GM21825 (cell line): ENCODE measurements around the gene PRIMPOL.
"Not testable (repeated sequence)": the region's sequence is repeated elsewhere in the genome, so short reads cannot be mapped to it uniquely, and the experiment has no call there.

ENCODE experiments used
- ATAC-seq: cut with Tn5 transposase; IDR thresholded peaks from one replicate; pipeline ENCODE4 v1.9.1; 2021; ENCODE audit warnings: mild to moderate bottlenecking, moderate library complexity; ENCODE audit not compliant: unreplicated experiment

Gene PRIMPOL, protein sequence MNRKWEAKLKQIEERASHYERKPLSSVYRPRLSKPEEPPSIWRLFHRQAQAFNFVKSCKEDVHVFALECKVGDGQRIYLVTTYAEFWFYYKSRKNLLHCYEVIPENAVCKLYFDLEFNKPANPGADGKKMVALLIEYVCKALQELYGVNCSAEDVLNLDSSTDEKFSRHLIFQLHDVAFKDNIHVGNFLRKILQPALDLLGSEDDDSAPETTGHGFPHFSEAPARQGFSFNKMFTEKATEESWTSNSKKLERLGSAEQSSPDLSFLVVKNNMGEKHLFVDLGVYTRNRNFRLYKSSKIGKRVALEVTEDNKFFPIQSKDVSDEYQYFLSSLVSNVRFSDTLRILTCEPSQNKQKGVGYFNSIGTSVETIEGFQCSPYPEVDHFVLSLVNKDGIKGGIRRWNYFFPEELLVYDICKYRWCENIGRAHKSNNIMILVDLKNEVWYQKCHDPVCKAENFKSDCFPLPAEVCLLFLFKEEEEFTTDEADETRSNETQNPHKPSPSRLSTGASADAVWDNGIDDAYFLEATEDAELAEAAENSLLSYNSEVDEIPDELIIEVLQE

DNA sequence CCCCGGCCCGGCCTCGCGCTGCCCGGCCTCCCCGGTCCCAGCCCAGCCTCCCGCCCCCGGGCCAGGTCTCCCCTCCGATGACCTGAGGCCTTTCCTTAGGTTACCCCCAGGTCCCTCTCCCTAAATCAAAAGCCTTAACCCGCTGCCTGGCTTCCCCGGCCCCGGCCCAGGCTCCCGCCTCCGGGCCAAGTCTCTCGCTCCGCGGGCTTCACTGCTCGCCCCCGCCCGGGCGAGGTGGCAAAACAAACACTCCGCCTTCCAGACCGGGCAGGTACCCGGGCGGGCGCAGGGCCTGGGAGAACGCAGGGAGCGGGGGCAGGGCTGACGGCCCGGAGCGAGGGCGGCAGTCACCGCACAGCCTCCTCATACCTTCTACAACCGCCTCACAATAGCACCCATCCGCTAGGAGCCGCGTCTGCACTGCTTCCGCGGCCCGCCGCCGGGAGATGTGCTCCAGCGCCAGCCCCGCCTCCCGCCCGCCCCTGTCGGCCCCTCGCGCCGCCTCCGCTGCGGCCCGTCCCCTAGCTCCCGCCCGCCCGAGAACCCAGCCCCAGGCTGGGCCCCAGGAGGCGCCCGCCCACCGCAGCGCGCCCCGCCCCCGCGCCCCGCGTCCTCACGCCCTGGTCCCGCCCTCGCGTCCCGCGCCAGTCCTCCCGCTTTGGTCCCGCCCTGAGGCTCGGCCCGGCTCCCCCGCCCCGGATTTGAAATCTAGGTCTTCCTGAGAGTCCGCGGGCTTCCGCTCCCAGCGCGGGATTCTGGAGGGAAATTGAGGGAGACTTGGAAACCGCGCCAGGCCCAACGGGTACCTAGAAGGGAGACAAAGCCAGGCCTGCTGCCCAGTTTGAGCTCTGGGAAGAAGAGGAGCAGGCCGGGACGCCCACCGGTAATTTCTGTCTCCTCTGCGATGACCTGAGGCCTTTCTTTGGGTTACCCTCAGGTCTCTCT is at the start of gene PRIMPOL, which contains the start of gene CASP3:
Gene PRIMPOL, plus strand, starts transcription at position 713 of the 945 bp plus-strand sequence. CDS start 7,403 bp downstream, outside the sequence.
Gene CASP3, minus strand, starts transcription at position 422 of the 945 bp plus-strand sequence. CDS start 10,994 bp downstream, outside the sequence.
- ATAC-seq, result peak; percentile 87

DNA sequence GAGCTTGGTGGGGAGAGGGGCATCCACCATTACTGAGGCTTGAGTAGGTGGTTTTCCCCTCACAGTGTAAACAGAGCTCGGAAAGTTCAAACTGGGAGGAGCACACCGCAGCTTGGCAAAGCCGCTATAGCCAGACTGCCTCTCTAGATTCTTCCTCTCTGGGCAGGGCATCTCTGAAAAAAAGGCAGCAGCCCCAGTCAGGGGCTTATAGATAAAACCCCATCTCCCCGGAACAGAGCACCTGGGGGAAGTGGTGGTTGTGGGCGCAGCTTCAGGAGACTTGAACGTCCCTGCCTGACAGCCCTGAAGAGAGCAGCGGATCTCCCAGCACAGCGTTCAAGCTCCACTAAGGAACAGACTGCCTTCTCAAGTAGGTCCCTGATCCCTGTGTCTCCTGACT is 48.6 kb upstream of the PRIMPOL start:
- ATAC-seq, result not testable (repeated sequence)

DNA sequence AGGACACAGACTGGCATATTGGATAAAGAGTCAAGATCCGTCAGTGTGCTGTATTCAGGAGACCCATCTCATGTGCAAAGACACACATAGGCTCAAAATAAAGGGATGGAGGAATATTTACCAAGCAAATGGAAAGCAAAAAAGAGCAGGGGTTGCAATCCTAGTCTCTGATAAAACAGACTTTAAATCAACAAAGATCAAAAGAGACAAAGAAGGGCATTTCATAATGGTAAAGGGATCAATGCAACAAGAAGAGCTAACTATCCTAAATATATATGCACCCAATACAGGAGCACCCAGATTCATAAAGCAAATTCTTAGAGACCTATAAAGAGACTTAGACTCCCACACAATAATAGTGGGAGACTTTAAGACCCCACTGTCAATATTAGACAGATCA is 46.7 kb upstream of the PRIMPOL start:
- ATAC-seq, result not testable (repeated sequence)

DNA sequence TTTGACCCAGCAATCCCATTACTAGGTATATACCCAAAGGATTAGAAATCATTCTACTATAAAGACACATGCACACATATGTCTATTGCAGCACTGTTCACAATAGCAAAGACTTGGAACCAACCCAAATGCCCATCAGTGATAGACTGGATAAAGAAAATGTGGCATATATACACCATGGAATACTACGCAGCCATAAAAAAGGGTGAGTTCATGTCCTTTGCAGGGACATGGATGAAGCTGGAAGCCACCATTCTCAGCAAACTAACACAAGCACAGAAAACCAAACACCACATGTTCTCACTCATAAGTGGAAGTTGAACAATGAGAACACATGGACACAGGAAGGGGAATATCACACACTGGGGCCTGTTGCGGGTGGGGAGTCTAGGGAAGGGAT is 42.1 kb upstream of the PRIMPOL start:
- ATAC-seq, result not testable (repeated sequence)

DNA sequence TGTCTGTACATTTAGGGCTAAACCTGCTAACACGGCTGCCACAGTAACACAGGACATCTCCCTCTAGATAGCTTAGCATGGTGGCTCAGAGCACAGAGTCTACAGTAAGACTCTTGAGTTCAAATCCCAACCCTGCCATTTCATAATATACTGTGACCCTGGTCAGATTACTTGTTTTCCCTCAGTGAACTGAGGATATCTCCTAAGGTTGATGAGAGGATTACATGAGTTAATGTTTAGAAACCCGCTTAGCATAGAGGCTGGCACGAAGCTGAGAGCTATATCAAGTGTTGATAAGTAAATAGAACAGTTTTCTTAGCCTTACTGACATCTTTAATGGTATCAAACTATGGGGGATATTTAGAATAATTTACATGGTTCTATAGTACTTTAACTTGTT is 37.5 kb upstream of the PRIMPOL start:
- no peak for ATAC-seq

DNA sequence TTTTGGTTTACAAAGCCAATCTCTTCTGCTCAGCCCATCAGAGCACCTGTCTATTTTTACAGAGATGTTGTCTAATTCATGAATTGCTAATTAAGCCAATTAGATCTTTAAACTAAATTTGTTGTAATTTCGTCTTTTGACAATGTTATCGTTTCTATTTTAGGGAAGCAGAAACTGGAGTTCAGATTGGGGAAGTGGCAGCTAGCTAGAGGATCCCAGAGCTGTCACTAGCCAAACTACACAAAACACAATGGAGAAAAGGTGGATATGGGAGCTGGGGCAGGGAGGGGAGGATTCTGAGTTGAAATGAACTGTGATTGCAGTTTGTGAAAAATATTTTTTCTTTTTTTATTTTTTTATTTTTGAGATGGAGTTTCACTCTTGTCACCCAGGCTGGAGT is 36.1 kb upstream of the PRIMPOL start:
- ATAC-seq, result no peak

DNA sequence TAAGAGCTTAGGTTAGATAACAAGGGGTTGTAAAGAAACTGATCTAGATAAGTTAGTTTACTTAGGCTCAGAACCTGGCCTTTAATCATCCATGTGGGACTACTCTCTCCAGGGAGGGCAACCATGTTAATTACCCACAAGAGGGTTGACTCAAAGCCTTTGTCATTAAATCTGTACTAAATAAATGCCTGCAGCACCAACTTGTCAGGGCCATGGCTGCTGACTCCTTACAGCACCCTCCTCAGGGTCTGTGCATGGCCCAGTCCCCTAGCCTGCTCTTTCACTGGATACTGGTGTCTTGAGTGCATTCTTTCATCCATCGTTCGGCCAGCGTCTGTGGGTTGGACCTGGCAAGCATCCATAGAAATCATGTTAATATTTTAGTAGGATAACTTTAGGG is 35.0 kb upstream of the PRIMPOL start:
- ATAC-seq, result no peak

DNA sequence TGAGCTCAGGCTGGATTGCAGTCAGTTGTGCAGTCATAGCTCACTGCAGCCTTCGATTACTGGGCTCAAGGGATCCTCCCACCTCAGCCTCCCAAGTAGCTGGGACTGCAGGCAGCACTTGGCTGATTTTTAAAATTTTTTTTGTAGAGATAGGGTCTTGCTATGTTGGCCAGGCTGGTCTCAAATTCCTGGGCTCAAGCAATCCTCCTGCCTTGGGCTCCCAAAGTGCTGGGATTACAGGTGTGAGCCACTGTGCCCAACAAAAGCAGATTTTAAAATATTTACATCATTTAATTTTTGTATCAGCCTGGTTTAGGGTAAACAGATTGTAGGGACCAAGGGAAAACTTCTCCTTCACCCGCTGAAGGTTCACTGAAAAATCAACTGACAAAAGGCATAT is 33.4 kb upstream of the PRIMPOL start:
- ATAC-seq, result not testable (repeated sequence)

DNA sequence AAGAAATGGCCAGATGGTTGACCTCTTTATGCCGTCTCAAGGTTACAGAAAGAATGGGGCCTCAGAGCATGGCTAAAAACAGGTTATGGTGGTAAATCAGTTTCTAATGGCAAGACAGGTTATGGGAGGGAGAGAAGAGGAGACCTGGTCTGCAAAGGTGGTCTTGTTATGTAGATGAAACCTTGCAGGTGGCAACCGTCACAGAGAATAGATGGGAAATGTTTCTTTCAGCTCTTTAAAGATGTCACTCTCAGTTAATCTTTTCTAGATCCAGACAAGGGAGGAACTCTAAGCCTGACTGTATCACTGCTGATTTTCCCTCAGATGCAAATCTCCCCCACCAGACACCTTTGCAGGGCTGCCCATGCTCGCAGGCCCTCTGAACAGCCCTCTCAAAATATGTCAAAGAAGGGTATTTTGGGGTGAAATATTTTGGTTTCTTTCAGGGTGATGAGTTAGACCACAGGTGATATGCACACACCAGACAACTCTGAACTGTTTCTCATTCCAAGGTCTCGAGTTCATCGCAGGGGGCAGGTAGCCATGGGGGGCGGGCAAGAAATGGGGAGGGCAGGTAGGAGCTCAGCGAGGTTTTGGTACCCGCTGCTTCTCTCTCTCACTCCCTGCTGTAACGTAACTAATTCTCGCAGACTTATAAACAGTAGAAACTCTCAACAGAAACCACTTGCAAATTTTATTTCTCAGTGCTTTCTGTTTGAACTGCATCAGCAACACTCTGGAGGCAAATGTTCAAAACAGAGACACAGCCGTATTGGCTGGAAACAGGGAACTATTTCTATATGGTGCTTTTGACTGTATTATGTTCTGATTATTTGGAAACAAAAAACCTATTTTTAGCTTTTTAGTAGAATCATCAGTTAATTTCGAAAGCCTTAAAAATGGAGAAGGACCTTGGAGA is 32.6 kb upstream of the PRIMPOL start:
- ATAC-seq, result peak; percentile 84

DNA sequence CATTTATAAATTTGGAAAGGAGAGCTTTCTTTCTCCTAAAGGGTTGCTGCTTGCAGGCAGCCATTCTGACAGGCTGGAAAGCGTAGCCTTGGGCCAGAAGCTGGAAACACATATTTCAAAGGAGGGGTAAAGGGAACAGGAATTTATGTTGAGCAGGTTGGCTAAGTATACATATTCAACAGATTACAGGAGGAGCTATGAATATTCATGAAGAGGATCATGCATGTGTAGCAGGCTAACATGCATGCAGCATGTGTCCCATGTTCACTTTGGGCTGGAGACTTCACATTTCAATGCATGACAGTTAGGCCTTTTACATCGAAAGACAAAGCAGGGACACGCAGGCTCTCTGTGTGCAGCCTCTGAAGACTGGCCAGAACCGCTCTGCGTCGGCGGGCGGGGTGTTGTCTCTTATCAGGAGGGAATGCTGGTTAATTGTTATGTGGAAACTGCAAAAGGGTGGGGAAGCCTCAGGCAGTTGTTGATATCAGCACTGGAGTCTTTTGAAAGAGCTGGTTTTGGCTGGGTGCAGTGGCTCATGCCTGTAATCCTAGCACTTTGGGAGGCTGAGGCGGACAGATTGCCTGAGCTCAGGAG is 31.8 kb upstream of the PRIMPOL start:
- ATAC-seq, result no peak

DNA sequence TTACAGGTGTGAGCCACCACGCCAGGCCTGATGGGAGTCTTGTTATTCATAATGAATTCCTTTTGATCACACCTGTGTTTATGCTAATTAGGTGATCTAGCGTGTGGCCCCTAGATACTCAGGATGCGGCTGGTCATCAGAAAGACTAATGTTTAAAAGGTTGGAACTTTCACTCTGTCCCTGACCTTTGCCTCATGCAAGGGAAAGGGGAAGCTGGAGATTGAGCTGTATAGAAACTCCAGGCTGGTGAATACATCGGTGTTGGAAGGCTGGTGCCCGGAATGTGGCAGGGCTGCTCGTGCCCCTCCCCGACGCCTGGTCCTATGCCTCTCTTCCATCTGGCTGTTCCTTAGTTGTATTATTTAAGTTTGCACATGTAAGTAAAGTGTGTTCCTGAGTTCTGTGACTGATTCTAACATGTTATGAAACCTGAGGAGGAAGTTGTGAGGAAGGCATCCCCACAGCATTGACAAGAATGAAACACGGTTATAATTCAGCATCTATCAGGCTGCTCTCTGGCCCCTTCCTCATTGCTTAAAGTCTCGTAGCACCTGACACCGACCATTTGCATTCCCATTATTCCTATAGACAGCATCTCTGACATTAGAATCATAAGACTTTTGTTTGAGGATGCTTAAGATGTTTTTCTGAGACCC is 29.2 kb upstream of the PRIMPOL start:
- no peak for ATAC-seq

DNA sequence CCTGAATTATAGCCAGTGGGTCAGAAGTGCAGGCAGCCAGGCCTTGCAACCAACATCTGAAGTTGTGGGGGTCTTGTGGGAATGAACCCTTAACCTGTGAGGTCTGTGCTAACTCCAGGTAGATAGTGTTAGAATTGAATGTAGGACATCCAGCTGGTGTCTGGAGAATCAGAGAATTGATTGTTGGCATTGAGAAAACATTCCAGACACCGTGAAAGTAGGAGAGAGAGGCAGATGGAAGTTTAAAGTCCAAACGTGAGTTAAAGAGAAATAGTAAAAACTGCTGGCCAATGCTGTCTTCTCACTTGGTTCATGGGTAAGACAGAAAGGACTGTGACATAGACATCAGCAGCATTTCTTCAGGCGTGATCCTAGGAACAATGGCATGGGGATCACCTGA is 28.0 kb upstream of the PRIMPOL start:
- ATAC-seq, result no peak

DNA sequence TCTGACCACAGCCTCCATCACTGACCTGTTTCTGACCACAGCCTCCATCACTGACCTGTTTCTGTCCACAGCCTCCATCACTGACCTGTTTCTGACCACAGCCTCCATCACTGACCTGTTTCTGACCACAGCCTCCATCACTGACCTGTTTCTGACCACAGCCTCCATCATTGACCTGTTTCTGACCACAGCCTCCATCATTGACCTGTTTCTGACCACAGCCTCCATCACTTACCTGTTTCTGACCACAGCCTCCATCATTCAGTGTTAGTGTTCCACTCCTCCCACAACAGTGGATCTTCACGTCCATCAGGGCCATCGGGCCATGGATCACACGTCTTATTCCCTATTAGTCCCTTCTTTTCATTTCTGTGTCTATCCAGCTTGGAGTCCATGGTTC is 25.0 kb upstream of the PRIMPOL start:
- not testable (repeated sequence) for ATAC-seq

DNA sequence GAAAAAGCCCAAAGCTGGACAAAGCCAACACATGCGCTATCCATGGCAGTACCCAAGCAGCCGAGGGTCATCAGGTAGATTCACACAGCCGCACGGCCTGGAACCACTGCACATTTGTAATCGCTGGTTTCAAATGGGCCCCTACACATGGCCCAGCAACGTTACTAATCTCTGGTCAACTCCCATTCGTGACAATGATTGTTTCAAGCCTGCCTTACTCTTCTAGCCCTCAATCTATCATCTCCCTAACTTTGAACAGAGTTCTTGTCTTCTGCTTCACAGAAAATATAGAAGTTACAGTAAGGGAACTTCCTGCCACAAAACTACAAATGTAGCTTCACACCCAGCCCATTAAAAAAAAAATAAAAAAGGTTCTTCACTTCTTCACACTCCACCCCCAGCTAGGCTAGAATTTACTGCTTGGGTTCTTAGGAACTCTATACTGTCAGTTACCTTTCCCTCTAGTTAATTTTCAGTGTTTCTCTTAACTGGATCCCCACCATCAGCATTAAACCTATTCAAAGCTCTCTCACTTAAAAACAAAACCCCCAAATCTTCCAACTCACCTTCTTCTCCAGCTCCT is 24.5 kb upstream of the PRIMPOL start:
- ATAC-seq, result no peak

DNA sequence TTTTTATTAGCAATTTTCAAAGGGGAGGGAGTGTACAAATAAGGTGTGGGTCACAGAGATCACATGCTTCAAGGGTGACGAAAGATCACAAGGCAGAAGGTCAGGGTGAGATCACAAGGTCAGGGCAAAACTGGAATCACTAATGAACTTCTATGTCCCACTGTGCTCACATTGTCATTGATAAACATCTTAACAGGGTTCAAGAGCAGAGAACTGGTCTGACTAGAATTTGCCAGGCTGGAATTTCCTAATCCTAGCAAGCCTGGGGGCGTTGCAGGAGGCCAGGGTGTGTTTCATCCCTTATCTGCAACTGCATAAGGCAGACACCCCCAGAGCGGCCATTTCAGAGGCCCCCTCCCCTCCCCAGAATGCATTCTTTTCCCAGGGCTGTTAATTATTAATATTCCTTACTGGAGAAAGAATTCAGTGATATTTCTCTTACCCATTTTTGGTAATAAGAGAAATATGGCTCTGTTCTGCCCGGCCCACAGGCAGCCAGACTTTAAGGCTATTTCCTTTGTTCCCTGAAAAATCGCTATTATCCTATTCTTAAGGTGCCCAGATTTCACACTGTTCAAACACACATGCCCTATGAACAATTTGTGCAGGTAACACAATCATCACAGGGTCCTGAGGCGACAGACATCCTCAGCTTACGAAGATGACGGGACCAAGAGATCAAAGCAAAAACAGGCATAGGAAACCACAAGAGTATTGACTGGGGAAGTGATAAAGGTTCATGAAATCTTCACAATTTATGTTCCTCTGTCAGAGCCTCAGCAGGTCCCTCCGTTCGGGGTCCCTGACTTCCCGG is 23.5 kb upstream of the PRIMPOL start:
- ATAC-seq, result not testable (repeated sequence)

DNA sequence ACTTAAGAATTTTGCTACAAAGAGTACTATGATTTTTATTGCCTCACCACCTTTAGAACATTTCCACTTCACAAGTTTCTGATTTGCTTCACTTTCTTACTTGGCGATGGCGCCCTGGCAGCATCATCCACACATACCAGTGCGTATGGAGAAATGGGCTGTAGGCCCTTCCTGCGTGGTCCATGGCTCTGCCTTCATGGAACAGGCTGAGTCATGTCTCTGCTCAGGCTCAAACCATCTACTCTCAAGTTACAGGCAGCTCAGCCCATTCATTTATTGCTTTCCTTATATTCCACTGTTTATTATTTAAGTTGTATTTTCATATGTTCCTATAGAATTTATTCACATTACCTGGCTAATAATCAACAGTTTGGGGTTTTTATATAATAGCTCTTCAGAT is 21.4 kb upstream of the PRIMPOL start:
- ATAC-seq, result no peak

DNA sequence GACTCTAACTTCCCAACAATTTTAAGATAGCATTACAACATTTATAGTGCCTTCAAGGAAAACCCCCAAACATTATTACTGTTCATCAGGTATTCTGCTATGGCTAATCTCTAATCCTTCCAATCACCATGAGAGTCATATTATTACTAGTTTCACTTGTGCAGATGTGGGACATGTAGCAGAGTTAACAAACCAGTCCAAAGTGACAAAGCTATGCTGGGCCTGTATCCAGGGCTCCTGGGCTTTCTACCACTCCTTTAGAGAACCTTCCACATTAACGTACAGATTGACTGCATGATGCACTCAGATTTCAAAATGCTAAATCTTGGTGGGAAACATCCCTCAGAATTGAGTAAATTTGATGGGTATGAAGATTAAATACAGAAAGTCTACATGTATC is 16.7 kb upstream of the PRIMPOL start:
- ATAC-seq, result no peak

DNA sequence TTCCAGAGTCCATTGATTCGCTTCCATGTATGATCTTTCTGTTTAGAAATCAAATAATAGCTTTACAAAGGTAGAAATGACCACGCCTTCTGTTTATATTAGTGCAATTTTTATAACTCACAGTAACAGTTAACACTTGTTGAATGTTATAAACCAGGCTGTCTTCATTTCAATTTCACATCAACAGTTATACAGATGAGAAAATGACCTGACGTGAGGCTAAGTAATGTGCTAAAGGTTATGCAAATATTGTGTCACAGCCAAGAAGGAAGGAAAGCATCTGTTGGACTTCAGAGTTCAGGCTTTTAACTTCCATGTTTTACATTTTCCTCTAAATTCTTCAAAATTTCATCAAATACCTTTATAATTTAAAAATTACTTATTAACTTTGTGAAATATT is 14.2 kb upstream of the PRIMPOL start:
- ATAC-seq, result no peak
